Thoracic aorta (tissue), 2 donors: Measurements from ENCODE around the gene KTN1. TPM values are rescaled to one million over a fixed set of nuclear protein-coding genes. Genes with fewer than 3 reads are reported as not detected.

Experiments used
- ATAC-seq: fragments of 150-250 bp; one replicate; pipeline ENCODE4 v1.8.0; 2017; ENCODE audit warnings: low read depth; ENCODE audit not compliant: insufficient number of reproducible peaks, low FRiP score
- DNase-seq: peaks from one replicate; pipeline ENCODE4 v3.0.0-alpha.2; 2020; ENCODE audit warnings: low spot score
- H3K27ac ChIP-seq, 2 donors: fragments of 200-600 bp; sonication (generic); 1 replicate in 1 of 2; 2 replicates in 1 of 2; pipeline ENCODE4 v1.5.1; 2016; ENCODE audit warnings: mild to moderate bottlenecking in 2 of 2, moderate library complexity in 2 of 2
- H3K27me3 ChIP-seq: fragments of 200-600 bp; sonication (generic); replicated peaks from 2 replicates; pipeline ENCODE4 v1.6.0; 2016; ENCODE audit warnings: mild to moderate bottlenecking; ENCODE audit not compliant: insufficient read depth
- H3K36me3 ChIP-seq: fragments of 200-600 bp; sonication (generic); one replicate; pipeline ENCODE4 v1.5.1; 2016
- H3K4me1 ChIP-seq, 2 donors: fragments of 200-600 bp; sonication (generic); 1 replicate in 1 of 2; 2 replicates in 1 of 2; pipeline versions ENCODE4 v1.5.1 to v1.6.0; 2016; ENCODE audit warnings: low read depth in 2 of 2, mild to moderate bottlenecking in 1 of 2; ENCODE audit not compliant: control insufficient read depth in 1 of 2
- H3K4me3 ChIP-seq: fragments of 200-600 bp; sonication (generic); 2 replicates; pipeline ENCODE4 v1.5.1; 2016; ENCODE audit warnings: mild to moderate bottlenecking
- H3K9me3 ChIP-seq: fragments of 200-600 bp; sonication (generic); 2 replicates; pipeline ENCODE4 v1.5.1; 2016
- total RNA-seq, 2 donors: library from RNA; depleted of rRNA; stranded (reverse); fragments of >200 nt; gene quantifications; one replicate each; pipeline versions ENCODE4 v1.1.0 to v1.2.3, GENCODE V29; 2016
- TF ChIP-seq, protein P1 (sequence below): fragments of 200-600 bp; sonication (generic); IDR thresholded peaks from one replicate; pipeline ENCODE4 v1.5.1; 2019; ENCODE audit warnings: antibody characterized with exemption

Gene KTN1
- total RNA-seq, 2 donors from 2014 or later = 122 to 173 TPM

DNA sequence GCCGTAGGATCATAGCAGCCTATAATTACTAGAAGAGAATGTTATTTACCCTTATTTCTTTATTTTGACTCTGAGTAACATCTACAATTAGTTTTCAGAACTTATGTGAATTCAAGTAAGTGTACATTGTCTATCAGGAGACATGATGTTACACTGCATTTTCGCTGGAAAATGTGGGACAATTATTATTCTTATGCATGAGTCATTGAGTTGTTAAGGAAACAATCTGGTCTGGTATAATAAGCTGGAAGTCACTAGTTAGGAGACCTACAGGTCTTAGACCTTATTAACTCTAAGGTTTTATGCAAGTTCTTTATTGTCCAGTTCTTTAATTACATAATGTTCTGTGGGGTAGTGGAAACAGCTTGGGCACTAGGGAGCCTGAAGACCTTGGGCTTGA, 5.8 kb downstream of the KTN1 start:
- TF ChIP-seq, protein P1, sequence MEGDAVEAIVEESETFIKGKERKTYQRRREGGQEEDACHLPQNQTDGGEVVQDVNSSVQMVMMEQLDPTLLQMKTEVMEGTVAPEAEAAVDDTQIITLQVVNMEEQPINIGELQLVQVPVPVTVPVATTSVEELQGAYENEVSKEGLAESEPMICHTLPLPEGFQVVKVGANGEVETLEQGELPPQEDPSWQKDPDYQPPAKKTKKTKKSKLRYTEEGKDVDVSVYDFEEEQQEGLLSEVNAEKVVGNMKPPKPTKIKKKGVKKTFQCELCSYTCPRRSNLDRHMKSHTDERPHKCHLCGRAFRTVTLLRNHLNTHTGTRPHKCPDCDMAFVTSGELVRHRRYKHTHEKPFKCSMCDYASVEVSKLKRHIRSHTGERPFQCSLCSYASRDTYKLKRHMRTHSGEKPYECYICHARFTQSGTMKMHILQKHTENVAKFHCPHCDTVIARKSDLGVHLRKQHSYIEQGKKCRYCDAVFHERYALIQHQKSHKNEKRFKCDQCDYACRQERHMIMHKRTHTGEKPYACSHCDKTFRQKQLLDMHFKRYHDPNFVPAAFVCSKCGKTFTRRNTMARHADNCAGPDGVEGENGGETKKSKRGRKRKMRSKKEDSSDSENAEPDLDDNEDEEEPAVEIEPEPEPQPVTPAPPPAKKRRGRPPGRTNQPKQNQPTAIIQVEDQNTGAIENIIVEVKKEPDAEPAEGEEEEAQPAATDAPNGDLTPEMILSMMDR = no peak
- Histone ChIP-seq H3K27me3 (no peaks in the 10 kb centered on the region), H3K4me3 (no peak overlapping the region), H3K4me1 (peaks cover 46 to 72% of the 10 kb centered on the region in 2 donors), H3K27ac (peak overlapping the region in 1 of 2 donors; percentile 30), H3K36me3 (no peaks in the 10 kb centered on the region), H3K9me3 (no peaks in the 10 kb centered on the region)
- no peak for ATAC-seq
- no peak for DNase-seq

DNA sequence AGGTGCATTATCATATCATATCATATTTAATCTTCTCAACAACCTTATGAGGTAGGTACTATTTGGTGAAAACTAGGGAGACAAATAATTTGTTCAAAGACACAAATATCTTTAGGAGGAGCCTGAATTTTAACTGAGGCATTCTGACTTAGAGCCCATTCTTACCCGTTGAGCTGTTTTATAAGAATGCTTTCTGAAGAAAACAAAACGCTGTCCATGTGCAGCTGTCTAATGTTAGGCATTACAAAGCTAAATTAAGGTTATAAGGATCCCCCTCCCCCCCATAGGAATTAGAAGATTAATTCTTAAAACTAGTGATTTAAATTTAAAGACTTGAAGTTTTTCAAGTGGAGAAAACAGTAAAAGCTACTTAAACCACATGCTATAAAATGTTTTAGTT, 6.4 kb downstream of the KTN1 start:
- H3K27me3 ChIP-seq = no peaks in the 10 kb centered on the region
- no peaks in the 10 kb centered on the region for H3K9me3 ChIP-seq
- peak overlapping the region in 1 of 2 donors; percentile 30 for H3K27ac ChIP-seq
- TF ChIP-seq, protein P1 = no peak
- H3K36me3 ChIP-seq = no peaks in the 10 kb centered on the region
- no peak overlapping the region for H3K4me3 ChIP-seq
- no peak for ATAC-seq
- no peak for DNase-seq
- H3K4me1 ChIP-seq = peaks cover 43 to 69% of the 10 kb centered on the region in 2 donors

DNA sequence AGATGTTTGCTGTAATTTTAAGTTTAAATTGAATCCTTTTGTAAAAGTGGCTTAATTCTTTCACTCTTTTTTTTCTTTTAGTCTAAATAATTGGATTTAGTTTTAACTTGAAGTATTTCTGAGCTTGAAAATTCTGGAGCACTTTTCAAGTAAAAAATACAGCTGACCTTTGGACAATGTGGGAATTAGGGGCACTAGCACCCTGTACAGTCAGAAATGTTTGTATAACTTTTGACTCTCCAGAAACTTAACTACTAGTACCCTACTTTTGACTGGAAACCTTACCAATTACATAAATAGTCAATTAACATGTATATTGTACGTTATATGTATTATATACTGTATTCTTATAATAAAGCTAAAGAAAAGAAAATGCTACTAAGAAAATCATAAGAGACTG, 7.8 kb downstream of the KTN1 start:
- Histone ChIP-seq H3K4me3 (no peak overlapping the region), H3K27me3 (no peaks in the 10 kb centered on the region), H3K4me1 (peaks cover 30 to 64% of the 10 kb centered on the region in 2 donors), H3K36me3 (no peaks in the 10 kb centered on the region), H3K9me3 (no peaks in the 10 kb centered on the region), H3K27ac (no peak overlapping the region)
- DNase-seq (no peak), ATAC-seq (no peak)
- TF ChIP-seq, protein P1 = no peak

DNA sequence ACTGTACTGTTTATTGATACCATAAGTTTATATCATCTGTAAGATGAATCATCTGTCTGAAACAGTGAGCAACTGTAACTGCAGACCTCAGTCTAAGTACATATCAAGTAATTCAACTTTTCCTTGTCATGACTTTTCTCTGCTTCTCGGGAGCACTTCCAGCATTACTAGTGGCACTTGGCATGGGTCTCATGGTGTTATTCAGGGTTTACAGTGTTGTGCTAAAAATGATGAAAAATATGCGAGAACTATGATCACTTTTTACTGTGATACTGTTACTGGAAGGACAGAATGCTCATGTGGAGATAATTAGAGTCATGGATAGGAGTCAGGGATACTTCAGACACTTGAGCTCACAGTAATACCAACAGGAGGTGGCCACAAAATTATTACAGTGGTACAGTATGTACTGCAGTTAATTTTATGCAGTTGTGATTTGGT, 8.3 kb downstream of the KTN1 start:
- H3K36me3 ChIP-seq = no peaks in the 10 kb centered on the region
- no peak overlapping the region for H3K27ac ChIP-seq
- H3K27me3 ChIP-seq = no peaks in the 10 kb centered on the region
- no peaks in the 10 kb centered on the region for H3K9me3 ChIP-seq
- H3K4me3 ChIP-seq = no peak overlapping the region
- H3K4me1 ChIP-seq = peaks cover 27 to 61% of the 10 kb centered on the region in 2 donors
- ATAC-seq (no peak), DNase-seq (no peak)
- TF ChIP-seq, protein P1 = no peak

DNA sequence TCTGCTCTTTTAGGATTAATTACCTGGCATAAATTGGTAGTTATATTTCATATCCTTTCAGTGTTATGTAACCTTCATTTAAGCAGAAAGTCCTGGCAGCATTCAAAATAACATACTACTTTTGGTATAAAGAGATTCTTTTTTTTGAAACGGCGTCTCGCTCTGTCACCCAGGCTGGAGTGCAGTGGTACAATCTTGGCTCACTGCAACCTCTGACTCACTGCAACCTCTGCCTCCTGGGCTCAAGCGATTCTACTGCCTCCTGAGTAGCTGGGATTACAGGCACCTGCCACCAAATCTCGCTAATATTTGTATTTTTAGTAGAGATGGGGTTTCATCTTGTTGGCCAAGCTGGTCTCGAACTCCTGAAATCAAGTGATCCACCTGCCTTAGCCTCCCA, 9.2 kb downstream of the KTN1 start:
- DNase-seq (no peak), ATAC-seq (no peak)
- TF ChIP-seq, protein P1 = no peak

More for the DNA sequence above, 9.2 kb downstream of the KTN1 start:
- Histone ChIP-seq H3K27ac (peak overlapping the region in 1 of 2 donors; percentile 41), H3K36me3 (no peaks in the 10 kb centered on the region), H3K4me1 (peaks cover 33 to 61% of the 10 kb centered on the region in 2 donors), H3K27me3 (no peaks in the 10 kb centered on the region), H3K9me3 (no peaks in the 10 kb centered on the region), H3K4me3 (peak overlapping the region; percentile 31)
